Stimulated activated CD8-positive, alpha-beta memory T cell treated with anti-CD3 and anti-CD28 coated beads, Interleukin-7, amount 100 ng/mL, for 24 hours (primary cell): ENCODE results near the gene DYRK1A.
"Not testable (repeated sequence)": the region's sequence is repeated elsewhere in the genome, so short reads cannot be mapped to it uniquely, and the experiment has no call there.

Experiments
- DNase-seq: peaks from one replicate; pipeline ENCODE4 v3.0.0-alpha.2; 2020; ENCODE audit warnings: low read depth

DYRK1A gene

GRCh38 chr21:37484535-37485474 is 118.2 kb downstream of the DYRK1A start:
- no peak for DNase-seq

- DNase-seq: no peak
Observed at GRCh38 chr21:37489553-37489952, 123.0 kb downstream of the DYRK1A start.

- DNase-seq: no peak
Observed at GRCh38 chr21:37490084-37490483, 123.5 kb downstream of the DYRK1A start.

GRCh38 chr21:37496972-37497371 is 130.4 kb downstream of the DYRK1A start:
- DNase-seq: no peak

- DNase-seq: no peak
Observed at GRCh38 chr21:37498664-37499063, 132.1 kb downstream of the DYRK1A start.

- no peak for DNase-seq
Observed at GRCh38 chr21:37502947-37503346, 136.4 kb downstream of the DYRK1A start.

GRCh38 chr21:37503848-37504467 is 137.4 kb downstream of the DYRK1A start:
- no peak for DNase-seq

GRCh38 chr21:37505963-37506362 is 139.4 kb downstream of the DYRK1A start:
- DNase-seq: no peak

- DNase-seq: no peak
Observed at GRCh38 chr21:37507716-37508115, 141.1 kb downstream of the DYRK1A start.

GRCh38 chr21:37508341-37508740 is 141.8 kb downstream of the DYRK1A start:
- DNase-seq: no peak

- DNase-seq: no peak
Observed at GRCh38 chr21:37509802-37510393, 143.3 kb downstream of the DYRK1A start.

GRCh38 chr21:37511848-37512247 is 145.3 kb downstream of the DYRK1A start:
- DNase-seq: no peak

GRCh38 chr21:37513383-37513782 is 146.8 kb downstream of the DYRK1A start:
- DNase-seq: no peak

- DNase-seq: no peak
Observed at GRCh38 chr21:37514038-37514667, 147.6 kb downstream of the DYRK1A start.

- no peak for DNase-seq
Observed at GRCh38 chr21:37516998-37517397, 150.4 kb downstream of the DYRK1A start.

- no peak for DNase-seq
Observed at GRCh38 chr21:37520801-37521200, 154.2 kb downstream of the DYRK1A start.

GRCh38 chr21:37521658-37522057 is 155.1 kb downstream of the DYRK1A start:
- no peak for DNase-seq

- DNase-seq: no peak
Observed at GRCh38 chr21:37522641-37523295, 156.2 kb downstream of the DYRK1A start.

- DNase-seq: not testable (repeated sequence)
Observed at GRCh38 chr21:37524944-37525343, 158.4 kb downstream of the DYRK1A start.

GRCh38 chr21:37525810-37526209 is 159.2 kb downstream of the DYRK1A start:
- DNase-seq: no peak

GRCh38 chr21:37527103-37527502 is 160.5 kb downstream of the DYRK1A start:
- DNase-seq: no peak

- no peak for DNase-seq
Observed at GRCh38 chr21:37527716-37528115, 161.1 kb downstream of the DYRK1A start.
